HG02798 (cell line): ENCODE measurements around the gene BTBD9.
"Not testable (repeated sequence)": the region's sequence is repeated elsewhere in the genome, so short reads cannot be mapped to it uniquely, and the experiment has no call there.

Source experiments
- ATAC-seq: cut with Tn5 transposase; IDR thresholded peaks from one replicate; pipeline ENCODE4 v1.9.1; 2021; ENCODE audit warnings: mild to moderate bottlenecking; ENCODE audit not compliant: unreplicated experiment, poor library complexity

The BTBD9 gene

GRCh38 chr6:38650207-38650752, 10.6 kb upstream of the BTBD9 start:
- ATAC-seq = no peak

DNA sequence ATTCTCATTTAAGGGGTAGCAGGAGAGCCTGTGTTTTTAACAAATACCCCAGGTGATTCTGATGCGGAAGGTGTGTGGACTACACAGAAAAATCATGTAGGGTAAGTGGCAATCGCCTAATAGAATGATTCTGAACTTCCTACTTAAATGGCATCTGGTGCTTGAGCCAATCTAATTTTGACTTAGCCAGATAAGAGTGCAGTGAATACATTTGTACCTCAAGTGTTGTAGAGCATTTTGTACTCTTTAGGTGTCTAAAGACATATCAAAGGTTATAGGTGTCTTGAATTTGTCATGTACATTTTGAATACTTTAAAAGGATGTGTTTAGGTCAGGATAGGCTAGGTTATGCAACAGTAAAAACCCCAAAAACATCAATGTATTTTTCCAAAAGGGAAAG, 10.0 kb upstream of the BTBD9 start:
- ATAC-seq = no peak

GRCh38 chr6:38648629-38649028, 8.9 kb upstream of the BTBD9 start:
- no peak for ATAC-seq

DNA sequence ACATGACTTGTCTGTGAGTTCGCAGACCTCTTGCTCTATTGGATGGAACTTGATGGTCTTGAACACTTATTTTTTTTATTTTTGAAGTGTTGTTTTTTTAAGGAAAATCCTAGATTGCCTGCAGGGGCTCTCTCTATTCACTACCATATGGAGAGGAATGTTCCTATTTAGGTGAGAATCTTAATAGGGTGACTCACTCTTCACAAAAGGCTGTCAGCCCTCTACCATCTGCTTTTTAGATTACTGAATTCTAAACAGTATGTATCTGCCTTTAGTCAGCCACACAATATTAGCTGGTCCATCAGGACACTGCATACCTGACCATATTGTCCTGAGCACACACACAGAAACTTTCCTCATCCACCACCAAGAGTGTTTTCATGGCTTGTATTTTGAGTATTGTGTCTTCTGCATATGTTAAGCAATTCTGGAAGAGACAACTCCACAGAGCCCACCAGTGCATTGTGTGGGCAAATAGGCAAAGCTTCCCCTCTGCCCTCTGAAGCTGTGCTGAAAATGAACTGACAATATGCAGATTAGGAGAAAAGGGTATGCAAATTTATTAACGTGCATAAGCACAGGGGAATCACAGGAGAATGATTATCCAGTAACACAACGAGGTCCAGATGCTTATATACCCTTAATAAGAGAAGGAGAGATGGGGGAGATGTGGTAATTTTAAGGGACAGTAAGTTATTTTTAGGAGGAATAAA, 6.6 kb upstream of the BTBD9 start:
- ATAC-seq = no peak

DNA sequence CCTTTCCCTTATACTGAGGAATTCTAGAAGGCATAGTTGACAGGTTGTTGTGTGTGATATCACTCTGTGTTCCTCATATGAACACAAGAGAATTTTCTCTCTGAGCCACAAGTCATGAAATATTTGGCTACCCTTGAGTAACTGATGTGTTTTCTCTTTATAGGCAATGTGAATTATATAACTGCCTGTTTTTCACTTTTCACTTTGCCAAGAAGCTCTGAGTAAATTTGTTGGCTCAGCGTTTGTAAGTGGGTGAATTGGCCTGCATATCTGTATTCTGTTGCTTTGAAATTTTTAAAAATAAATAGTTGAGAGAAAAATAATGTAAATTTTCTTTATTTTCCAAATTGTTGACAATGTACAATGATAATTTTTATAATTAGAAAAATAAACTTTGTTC, 5.2 kb upstream of the BTBD9 start:
- no peak for ATAC-seq

GRCh38 chr6:38640216-38640909, 634 bp upstream of the BTBD9 start:
- ATAC-seq = no peak

DNA sequence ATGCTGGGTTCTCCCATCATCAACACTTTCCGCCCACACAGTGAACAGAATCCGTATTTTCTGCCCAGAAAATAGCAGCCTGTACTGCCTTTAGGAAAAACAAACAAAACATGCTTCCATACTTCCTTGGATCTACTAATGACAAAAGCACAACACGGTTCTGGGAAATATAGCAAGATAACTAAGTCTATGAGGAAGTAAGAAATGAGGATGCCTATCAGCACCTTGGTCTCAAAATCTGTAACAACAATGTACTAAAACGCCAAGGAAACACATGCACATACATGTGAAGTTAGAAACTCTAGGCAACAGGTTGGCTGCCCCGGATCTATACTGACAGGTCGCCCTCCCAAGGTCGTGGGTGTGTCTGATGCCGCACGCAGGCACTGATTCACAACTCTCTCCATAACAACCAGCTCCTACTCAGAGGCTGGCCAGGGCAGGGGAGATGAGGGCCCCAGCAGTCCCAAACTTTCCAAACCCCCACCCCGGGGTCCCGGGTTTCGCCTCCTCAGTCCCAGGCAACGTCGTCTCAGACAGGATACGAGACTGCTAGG, 710 bp downstream of the BTBD9 start:
- peak; percentile 31 for ATAC-seq

- ATAC-seq = no peak
Observed at GRCh38 chr6:38637756-38638155, 2.0 kb downstream of the BTBD9 start.

DNA sequence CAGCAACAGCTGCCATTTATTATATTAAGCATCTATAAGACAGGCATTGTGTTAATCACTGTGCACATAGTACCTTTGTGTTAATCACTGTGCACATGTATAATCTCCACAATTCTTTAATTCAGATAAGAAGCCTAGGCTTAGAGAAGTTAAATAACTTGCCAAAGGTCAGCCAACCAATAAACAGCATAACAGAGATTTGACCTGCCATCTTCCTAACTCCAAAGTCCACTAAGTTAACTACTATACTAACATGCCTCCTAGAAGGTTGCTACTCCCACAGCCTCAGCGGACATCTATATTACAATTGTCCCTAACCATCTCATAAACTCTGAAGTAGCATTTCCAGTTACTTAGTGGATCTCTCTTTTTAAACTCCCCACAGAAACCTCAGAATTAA, 3.7 kb downstream of the BTBD9 start:
- ATAC-seq = no peak

DNA sequence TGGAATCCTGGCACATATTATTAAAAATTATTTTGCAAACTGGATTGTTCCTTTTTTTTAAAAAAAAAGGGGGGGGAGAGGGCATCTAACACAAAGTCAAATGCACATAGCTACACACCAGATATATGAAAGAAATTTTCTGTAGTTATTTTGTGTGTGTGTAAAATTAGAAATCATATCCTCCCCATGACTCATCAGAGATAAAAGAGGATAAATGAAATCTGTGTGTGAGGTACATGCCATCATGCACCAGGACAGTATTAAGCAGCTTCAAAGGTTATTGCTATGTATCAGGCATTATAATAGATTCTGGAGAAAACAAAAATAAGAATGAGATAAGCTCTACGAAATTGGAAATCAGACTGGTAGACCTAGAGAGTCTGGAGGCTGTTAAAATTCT, 5.2 kb downstream of the BTBD9 start:
- ATAC-seq = no peak

DNA sequence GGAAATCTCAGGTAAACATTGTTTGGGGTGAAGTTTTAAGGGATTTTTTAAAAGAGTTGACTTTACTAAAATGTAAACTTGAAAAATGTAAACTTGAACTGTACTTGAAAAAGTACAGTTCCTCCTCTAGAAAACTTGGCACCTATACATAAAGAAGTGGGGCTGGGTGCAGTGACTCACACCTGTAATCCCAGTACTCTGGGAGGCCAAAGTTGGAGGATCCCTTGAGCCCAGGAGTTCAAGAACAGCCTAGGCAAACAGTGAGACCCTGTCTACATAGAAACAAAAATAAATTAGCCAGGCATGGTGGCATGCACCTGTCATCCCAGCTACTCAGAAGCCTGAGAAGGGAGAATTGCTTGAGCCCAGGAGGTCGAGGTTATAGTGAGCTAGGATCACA, 7.2 kb downstream of the BTBD9 start:
- ATAC-seq = no peak

DNA sequence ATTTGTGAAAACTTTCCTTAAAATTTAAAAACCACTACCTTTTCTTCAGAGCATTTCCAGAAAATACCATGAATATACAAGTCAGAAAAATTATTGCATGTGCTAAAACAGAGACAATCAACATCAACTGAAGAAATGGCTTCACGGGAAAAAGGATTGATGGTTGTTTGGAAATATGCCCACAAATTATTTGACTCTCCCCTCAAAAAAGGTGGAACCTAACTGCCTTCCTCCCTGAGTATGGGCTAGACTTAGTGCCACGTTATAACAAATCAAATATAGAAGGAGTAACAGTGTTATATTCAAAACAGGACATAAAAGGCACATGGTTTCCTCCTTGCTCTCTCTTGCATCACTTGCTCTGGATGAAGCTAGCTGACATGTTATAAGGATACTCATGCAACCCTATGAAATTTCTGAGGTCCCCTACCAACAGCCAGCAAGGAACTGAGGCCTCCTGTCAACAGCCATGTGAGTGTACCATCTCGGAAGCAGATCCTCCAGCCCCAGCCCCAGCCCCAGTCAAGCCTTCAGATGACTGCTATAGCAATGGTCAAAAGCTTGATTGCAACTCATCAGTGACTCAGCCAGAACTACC, 8.4 kb downstream of the BTBD9 start:
- no peak for ATAC-seq

DNA sequence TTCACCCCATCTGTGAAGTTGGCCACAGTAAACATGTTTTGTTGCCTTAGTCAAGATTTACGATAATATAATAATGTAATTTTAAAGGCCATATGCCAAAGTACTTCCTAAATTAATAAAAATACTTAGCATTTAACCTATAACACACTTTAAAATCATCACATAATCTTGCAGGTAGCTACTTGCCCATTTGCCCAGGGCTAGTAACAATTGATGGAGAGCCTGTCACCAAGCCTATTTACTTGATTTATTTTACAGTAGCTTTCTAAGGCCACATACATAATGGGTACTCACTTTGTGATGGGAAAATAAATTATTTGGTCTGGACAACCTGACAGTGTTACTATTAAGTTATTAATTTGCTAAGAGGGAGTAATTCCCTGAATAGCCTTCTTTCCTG, 14.5 kb downstream of the BTBD9 start:
- ATAC-seq = no peak

DNA sequence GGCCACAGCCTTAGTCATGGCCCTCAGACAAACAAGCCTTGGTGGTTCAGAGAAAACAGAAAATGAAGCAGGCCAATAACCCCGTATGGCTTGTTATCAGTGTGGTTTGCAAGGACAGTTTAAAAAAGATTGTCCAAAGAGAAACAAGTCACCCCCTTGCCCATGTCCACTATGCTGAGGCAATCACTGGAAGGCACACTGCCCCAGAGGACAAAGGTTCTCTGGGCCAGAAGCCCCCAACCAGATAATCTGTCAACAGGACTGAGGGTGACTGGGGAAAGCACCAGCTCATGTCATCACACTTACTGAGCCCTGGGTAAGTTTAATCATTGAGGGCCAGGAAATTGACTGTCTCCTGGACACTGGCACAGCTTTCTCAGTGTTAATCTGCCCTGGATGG, 20.4 kb downstream of the BTBD9 start:
- not testable (repeated sequence) for ATAC-seq

GRCh38 chr6:38618301-38618700, 21.4 kb downstream of the BTBD9 start:
- ATAC-seq = not testable (repeated sequence)

DNA sequence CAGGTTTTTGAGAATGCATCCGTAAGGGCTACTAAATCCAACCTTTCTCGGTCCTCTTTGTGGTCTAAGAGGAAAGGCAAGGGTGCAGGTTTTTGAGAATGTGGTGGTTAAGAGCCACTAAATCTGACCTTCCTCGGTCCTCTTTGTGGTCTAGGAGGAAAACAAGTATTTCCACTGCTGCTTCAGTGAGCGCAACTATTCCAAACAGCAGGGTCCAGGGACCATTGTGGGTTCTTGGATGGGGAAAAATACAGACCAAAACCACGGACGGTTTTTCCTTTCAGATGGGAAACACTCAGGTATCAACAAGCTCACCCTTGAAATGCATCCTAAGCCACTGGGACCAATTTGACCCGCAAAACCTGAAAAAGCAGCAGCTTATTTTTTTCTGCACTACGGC, 21.9 kb downstream of the BTBD9 start:
- ATAC-seq = no peak

GRCh38 chr6:38612143-38612965, 27.4 kb downstream of the BTBD9 start:
- ATAC-seq = no peak

DNA sequence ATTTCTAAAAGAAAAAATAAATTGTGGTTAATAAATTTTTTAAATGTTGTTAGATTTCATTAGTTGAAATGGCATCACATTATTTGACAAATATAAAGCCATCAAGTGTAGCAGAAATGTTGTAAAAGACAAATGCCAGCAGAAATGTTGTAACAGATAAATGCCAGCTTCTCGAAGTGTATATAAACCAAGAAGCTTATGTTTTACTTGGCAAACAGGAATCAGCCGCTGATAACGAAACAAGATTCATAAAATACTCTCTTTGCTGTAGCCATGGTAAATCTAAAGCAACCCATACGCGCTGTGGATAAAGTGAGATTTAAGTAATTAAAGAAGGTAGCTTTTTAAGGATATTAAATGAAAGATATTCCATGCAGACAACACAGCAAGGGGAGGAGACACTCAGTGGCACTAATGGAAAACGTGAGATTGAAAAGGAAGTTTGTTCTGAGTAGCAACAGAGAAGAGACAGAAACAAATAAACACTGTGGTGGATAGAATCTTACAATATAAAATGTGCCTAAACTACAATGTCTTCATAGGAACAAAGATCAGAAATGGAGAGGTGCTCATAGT, 29.6 kb downstream of the BTBD9 start:
- ATAC-seq = no peak

GRCh38 chr6:38604700-38605099, 35.0 kb downstream of the BTBD9 start:
- no peak for ATAC-seq

DNA sequence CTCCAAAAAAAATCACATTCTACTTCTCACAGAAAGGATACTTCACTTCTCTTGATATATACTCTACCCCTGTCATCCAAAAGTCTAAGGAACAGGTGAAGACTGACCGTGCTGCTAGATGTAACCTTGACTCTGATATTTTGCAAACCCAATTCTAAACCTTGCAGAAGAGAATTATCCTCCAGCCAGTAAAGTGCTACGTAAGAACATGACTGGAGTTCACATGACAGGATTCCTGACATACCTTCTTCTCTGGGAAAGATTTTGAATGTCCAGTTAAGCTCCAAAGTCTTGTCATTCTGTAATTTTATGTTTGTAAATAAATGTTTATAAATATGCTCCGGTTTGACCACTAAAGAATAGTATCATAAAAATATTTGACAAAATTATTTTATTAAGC, 35.8 kb downstream of the BTBD9 start:
- no peak for ATAC-seq
